ENCODE measurements around the gene XRCC5.
A peak's percentile ranks its signal among the peaks of the same experiment; 100 is the strongest.

The XRCC5 gene

DNA sequence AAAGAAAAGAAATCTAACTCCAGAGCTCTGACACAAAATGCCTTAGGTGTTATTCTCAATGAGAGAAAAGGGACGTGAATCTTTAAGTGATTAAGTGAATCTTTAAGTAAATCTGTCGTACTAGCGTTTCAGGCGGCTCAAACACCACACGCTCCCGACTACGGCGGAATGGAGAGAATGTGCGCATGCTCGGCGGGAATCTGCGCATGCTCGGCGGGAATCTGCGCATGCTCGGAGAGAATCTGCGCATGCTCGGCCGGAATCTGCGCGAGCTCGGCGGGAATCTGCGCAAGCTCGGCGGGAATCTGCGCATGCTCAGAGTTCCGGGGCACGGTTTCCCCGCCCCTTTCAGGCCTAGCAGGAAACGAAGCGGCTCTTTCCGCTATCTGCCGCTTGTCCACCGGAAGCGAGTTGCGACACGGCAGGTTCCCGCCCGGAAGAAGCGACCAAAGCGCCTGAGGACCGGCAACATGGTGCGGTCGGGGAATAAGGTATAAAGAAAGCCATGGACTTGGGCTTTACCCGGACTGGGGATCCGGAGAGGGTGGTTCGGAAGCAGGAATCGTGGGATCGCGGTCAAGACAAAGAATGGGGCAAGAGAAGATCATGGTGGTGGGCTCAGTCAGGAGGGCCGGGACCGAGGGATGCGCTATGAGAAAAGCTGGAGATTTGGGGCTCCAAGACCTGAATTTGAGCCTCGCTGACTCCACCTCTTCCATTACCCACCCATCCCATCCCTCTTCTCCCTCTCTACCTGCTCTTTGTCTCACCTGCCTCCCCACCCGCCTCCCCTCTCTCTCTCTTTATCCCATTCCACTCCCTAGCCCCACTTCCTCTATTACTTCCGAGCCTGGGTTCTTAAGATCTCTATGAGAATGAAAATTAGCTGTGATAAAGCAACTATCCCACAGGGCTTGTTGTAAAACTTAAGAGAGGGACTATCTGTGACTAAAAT, at the start of gene XRCC5:
Gene XRCC5, plus strand, starts transcription at position 382 of the 955 bp plus-strand sequence. Its CDS starts 89 bp downstream, at position 471.
- DNase-seq: peak; percentile 97
- CTCF ChIA-PET: interaction anchor here (0.7 to 4.4 kb wide), 20 partner anchors 9 to 557 kb away, joined by 3 to 45 read pairs (median 5); partner anchors contain the start of genes PECR and TMEM169
- Mint-ChIP-seq H3K36me3 (peaks cover 44% of the 10 kb centered on the region), H3K9me3 (no peaks in the 10 kb centered on the region), H3K27me3 (peaks cover 4% of the 10 kb centered on the region), H3K4me3 (peak within 1 kb of the TSS; percentile 99), H3K4me1 (peaks cover 56% of the 10 kb centered on the region), H3K27ac (peak within 1 kb of the TSS; percentile 97)

- CTCF ChIA-PET: interaction anchor here (0.6 kb wide), 1 partner anchor 453 kb away, joined by 3 read pairs; no protein-coding TSS in a partner anchor
- H3K9me3 Mint-ChIP-seq: no peaks in the 10 kb centered on the region
- H3K4me3 Mint-ChIP-seq: no peak overlapping the region
Measured at GRCh38 chr2:216064014-216064630, 45.0 kb upstream of the XRCC5 start.

GRCh38 chr2:216064665-216065064, 44.5 kb upstream of the XRCC5 start:
- H3K27me3 Mint-ChIP-seq: no peaks in the 10 kb centered on the region
- no peak for DNase-seq
- H3K36me3 Mint-ChIP-seq: peaks cover 26% of the 10 kb centered on the region
- H3K27ac Mint-ChIP-seq: no peak overlapping the region
- H3K9me3 Mint-ChIP-seq: no peaks in the 10 kb centered on the region
- CTCF ChIA-PET: interaction anchor here (0.6 kb wide), 1 partner anchor 452 kb away, joined by 3 read pairs; no protein-coding TSS in a partner anchor
- H3K4me1 Mint-ChIP-seq: peaks cover 15% of the 10 kb centered on the region
- H3K4me3 Mint-ChIP-seq: no peak overlapping the region

More at GRCh38 chr2:216064014-216064630, 45.0 kb upstream of the XRCC5 start:
- Mint-ChIP-seq H3K4me1 (peaks cover 16% of the 10 kb centered on the region), H3K36me3 (peaks cover 28% of the 10 kb centered on the region), H3K27me3 (no peaks in the 10 kb centered on the region), H3K27ac (no peak overlapping the region)
- no peak for DNase-seq

- H3K36me3 Mint-ChIP-seq: peaks cover 28% of the 10 kb centered on the region
- no peak overlapping the region for H3K4me3 Mint-ChIP-seq
- peaks cover 15% of the 10 kb centered on the region for H3K4me1 Mint-ChIP-seq
- DNase-seq: no peak
- H3K27me3 Mint-ChIP-seq: no peaks in the 10 kb centered on the region
- H3K27ac Mint-ChIP-seq: no peak overlapping the region
- no peaks in the 10 kb centered on the region for H3K9me3 Mint-ChIP-seq
- CTCF ChIA-PET: interaction anchor here (1.6 kb wide), 1 partner anchor 33 kb away, joined by 7 read pairs; no protein-coding TSS in a partner anchor
Measured at GRCh38 chr2:216066230-216066629, 42.9 kb upstream of the XRCC5 start.

DNA sequence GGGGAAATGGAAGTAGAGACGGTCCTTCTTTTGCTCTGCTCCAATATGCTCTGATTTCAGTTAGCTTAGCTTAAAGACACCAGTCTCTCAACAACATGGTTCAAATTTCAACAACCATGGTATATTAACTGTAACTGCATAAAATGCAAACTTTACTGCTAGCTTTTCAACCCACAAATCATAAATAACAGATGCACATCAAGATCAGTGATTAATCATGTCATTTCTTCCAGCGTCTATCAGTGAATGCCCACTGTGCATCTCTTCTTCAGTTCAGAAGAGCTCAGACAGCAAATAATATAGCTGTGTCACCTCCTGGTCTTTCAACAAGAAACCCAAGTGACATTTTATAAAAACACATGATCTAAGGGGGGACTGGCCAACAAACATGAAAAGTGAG, 40.1 kb upstream of the XRCC5 start:
- H3K4me1 Mint-ChIP-seq: peaks cover 19% of the 10 kb centered on the region
- H3K27me3 Mint-ChIP-seq: no peaks in the 10 kb centered on the region
- no peak overlapping the region for H3K27ac Mint-ChIP-seq
- CTCF ChIA-PET: interaction anchor here (0.7 to 0.8 kb wide), 2 partner anchors 35 to 41 kb away, joined by 3 read pairs; no protein-coding TSS in a partner anchor
- peaks cover 32% of the 10 kb centered on the region for H3K36me3 Mint-ChIP-seq
- DNase-seq: no peak
- no peaks in the 10 kb centered on the region for H3K9me3 Mint-ChIP-seq
- no peak overlapping the region for H3K4me3 Mint-ChIP-seq

GRCh38 chr2:216070195-216070594, 39.0 kb upstream of the XRCC5 start:
- CTCF ChIA-PET: no interaction called here
- DNase-seq: no peak
- H3K4me1 Mint-ChIP-seq: peaks cover 31% of the 10 kb centered on the region
- H3K4me3 Mint-ChIP-seq: no peak overlapping the region
- H3K36me3 Mint-ChIP-seq: peaks cover 40% of the 10 kb centered on the region
- no peaks in the 10 kb centered on the region for H3K27me3 Mint-ChIP-seq
- H3K9me3 Mint-ChIP-seq: no peaks in the 10 kb centered on the region
- H3K27ac Mint-ChIP-seq: no peak overlapping the region

DNA sequence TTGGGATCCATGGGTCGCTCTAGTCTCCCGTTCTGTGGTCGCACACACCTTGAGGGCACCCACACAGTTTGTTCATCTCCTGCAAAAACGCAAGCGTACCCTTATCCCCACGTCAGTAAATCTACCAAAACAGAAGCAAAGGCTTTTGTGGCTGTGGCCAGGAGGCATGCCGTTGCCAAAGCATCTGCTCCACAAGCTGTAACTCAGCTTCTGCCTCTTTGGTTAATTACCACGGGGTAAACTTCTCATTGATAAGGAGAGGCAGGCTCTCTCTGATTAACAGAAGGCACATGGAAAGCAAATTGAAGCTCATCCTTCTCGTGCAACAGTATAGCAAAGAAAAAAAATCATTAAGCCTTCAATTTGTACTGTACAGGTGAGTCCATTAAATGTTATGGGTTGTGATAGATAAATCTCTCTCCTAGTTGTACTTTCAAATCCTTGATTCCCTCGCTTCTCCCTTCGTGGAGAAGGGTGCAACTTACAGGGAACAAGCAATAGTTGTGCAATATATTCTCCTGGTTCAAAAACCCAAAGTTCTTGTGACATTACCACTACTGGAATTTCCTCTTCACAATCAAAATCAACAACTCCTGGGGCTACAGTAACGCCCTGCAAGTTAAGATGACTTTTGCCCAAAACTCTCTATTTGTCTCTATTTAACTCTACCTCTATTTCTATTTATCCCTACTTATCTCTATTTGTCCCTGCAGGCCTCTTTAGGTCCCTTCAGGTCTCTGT, 37.9 kb upstream of the XRCC5 start:
- Mint-ChIP-seq H3K27ac (no peak overlapping the region), H3K36me3 (peaks cover 44% of the 10 kb centered on the region), H3K4me1 (peaks cover 38% of the 10 kb centered on the region), H3K27me3 (no peaks in the 10 kb centered on the region), H3K4me3 (no peak overlapping the region), H3K9me3 (no peaks in the 10 kb centered on the region)
- DNase-seq: no peak
- CTCF ChIA-PET: no interaction called here

DNA sequence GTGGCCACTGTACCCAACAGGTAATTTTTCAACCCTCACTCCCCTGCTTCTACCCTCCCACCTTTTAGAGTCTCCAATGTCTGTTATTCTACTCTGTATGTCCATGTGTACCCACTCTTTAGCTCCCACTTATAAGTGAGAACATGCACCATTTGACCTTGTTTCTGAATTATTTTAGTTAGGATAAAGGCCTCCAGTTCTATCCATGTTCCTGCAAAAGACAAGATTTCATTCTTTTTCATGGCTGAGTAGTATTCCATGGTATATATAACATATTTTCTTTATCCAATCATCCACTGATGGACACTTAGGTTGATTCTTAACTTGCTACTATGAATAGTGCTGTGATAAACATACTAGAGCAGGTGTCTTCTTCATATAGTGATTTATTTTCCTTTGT, 36.7 kb upstream of the XRCC5 start:
- Mint-ChIP-seq H3K9me3 (no peaks in the 10 kb centered on the region), H3K4me1 (peaks cover 35% of the 10 kb centered on the region), H3K27me3 (no peaks in the 10 kb centered on the region), H3K36me3 (peaks cover 43% of the 10 kb centered on the region), H3K27ac (no peak overlapping the region), H3K4me3 (no peak overlapping the region)
- no peak for DNase-seq
- CTCF ChIA-PET: no interaction called here

- H3K27ac Mint-ChIP-seq: no peak overlapping the region
- H3K4me3 Mint-ChIP-seq: no peak overlapping the region
- CTCF ChIA-PET: no interaction called here
- H3K4me1 Mint-ChIP-seq: peaks cover 35% of the 10 kb centered on the region
- no peaks in the 10 kb centered on the region for H3K27me3 Mint-ChIP-seq
- H3K9me3 Mint-ChIP-seq: no peaks in the 10 kb centered on the region
- H3K36me3 Mint-ChIP-seq: peaks cover 41% of the 10 kb centered on the region
- no peak for DNase-seq
Measured at GRCh38 chr2:216073773-216074172, 35.4 kb upstream of the XRCC5 start.

DNA sequence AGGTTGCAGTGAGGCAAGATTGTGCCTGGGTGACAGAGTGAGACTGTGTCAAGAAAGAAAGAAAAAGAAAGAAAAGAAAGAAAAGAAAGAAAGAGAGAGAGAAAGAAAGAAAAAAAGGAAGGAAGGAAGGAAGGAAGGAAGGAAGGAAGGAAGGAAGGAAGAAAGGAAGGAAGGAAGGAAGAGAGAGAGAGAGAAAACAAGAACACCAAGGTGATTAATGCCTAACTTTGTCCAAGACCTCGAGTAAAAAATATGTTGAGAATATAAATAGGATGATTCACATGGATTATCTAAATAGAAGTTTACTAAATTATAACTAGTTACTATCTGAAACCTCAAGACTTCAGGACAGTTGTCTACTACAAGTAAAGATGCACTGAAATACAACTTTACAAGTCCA, 34.8 kb upstream of the XRCC5 start:
- peaks cover 38% of the 10 kb centered on the region for H3K36me3 Mint-ChIP-seq
- no peak overlapping the region for H3K4me3 Mint-ChIP-seq
- no peaks in the 10 kb centered on the region for H3K9me3 Mint-ChIP-seq
- CTCF ChIA-PET: no interaction called here
- no peak for DNase-seq
- no peak overlapping the region for H3K27ac Mint-ChIP-seq
- peaks cover 32% of the 10 kb centered on the region for H3K4me1 Mint-ChIP-seq
- H3K27me3 Mint-ChIP-seq: no peaks in the 10 kb centered on the region

DNA sequence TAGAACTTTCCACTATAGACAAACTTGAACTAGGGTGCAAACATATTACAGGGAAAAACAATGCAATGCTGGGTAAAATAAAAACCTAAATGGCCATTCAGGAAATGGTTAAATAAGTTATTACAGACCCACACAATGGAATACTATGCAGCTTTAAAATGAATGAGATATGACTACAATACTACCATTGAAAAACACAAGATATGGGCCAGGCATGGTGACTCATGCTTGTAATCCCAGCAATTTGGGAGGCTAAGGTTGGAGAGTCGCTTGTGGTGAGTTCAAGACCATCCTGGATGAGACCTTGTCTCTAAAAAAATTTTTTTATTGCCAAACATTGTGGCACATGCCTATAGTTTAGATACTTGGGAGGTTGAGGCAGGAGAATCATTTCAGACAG, 34.4 kb upstream of the XRCC5 start:
- CTCF ChIA-PET: no interaction called here
- no peaks in the 10 kb centered on the region for H3K9me3 Mint-ChIP-seq

GRCh38 chr2:216075510-216076485, 33.4 kb upstream of the XRCC5 start:
- Mint-ChIP-seq H3K9me3 (no peaks in the 10 kb centered on the region), H3K27me3 (no peaks in the 10 kb centered on the region), H3K27ac (no peak overlapping the region), H3K36me3 (peaks cover 39% of the 10 kb centered on the region), H3K4me1 (peaks cover 40% of the 10 kb centered on the region), H3K4me3 (no peak overlapping the region)
- CTCF ChIA-PET: no interaction called here
- no peak for DNase-seq

More for the DNA sequence above, 34.4 kb upstream of the XRCC5 start:
- Mint-ChIP-seq H3K4me1 (peaks cover 31% of the 10 kb centered on the region), H3K36me3 (peaks cover 37% of the 10 kb centered on the region), H3K27ac (no peak overlapping the region), H3K4me3 (no peak overlapping the region), H3K27me3 (no peaks in the 10 kb centered on the region)
- DNase-seq: no peak

DNA sequence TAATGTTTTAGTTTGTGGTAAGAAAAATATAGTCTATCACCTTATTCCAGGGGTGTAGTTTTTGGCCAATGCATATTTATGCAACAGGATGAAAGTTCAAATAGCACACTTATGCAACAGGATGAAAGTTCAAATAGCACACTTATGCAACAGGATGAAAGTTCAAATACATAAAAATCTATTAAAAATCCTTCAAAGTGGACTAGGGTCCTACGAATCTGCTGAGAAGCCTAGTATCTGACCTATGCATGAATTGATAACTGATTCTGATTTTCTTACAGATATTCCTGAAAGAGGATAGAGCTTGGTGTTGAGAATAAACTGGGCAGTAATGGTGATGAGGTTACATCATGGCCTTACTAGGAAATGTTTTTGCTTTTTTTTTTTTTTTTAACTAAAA, 30.4 kb upstream of the XRCC5 start:
- Mint-ChIP-seq H3K4me1 (peaks cover 65% of the 10 kb centered on the region), H3K36me3 (peaks cover 36% of the 10 kb centered on the region), H3K9me3 (no peaks in the 10 kb centered on the region), H3K4me3 (no peak overlapping the region), H3K27ac (no peak overlapping the region), H3K27me3 (no peaks in the 10 kb centered on the region)
- no peak for DNase-seq
- CTCF ChIA-PET: no interaction called here

All from activated naive CD4-positive, alpha-beta T cell treated with anti-CD3 and anti-CD28 coated beads, Interleukin-2, amount 10 ng/mL, durations not matched to agents 7 days and 5 days (primary cell).